ENCODE results near the gene RNF26.

RNF26 gene

DNA sequence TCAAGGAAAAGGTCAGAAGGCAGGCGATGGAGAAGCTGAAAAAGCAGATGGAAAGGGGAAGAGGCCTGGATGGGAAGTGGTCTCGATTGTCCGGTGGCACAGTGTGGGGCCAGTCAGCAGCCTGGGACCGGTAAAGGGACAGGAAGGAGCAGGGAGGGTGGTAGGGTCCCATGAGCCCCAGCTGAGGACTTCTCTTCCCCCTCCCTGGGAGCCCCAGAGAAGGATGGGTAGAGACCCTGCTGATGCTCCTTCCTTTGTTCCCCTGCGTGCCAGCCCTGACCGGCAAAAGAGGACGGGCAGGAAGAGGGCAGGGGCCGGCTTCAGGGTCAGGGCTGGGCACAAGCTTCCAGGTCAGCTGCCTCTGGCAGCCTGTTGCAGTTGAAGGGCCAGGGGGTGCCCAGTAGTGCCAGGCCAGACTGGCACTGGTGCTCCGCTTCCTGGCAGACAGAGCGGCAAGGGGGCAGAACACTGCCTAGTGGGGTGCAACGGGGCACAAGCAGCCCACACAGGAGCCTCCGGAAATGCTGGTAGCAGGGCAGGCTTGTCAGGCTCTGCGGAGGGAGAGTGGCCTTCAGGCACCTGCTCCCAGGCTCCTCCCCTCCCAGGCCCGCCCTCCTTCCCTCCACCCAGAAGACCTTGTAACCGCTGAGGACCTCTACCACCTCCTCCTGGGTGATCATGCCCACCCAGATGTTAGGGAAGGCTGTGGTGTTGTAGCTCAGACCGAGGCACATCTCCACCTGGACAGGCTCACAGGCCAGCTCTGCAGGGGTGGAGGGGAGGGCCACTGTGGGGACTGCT is 7.1 kb downstream of the RNF26 start:
- Histone ChIP-seq H3K4me2 (ENCODE audit: low read depth, low read length, poor library complexity, severe bottlenecking) (no peak overlapping the region), H3F3A (ENCODE audit: insufficient read depth) (no peaks in the 10 kb centered on the region), H3K9ac (ENCODE audit: low read length) (no peak overlapping the region), H3K4me3 (ENCODE audit: insufficient read depth, low read length, poor library complexity, severe bottlenecking) (no peak overlapping the region), H3K27ac (ENCODE audit: low read depth, low read length) (no peak overlapping the region), H2AFZ (ENCODE audit: low read depth, low read length, severe bottlenecking) (no peak overlapping the region), H4K20me1 (ENCODE audit: low read depth, low read length) (no peaks in the 10 kb centered on the region), H3K9me3 (ENCODE audit: insufficient read depth, low read length) (no peaks in the 10 kb centered on the region), H3K36me3 (ENCODE audit: low read length) (no peaks in the 10 kb centered on the region), H3K9me2 (replicated peaks; ENCODE audit: insufficient read depth, low read length) (no peaks in the 10 kb centered on the region), H3K79me2 (ENCODE audit: insufficient read depth, low read length) (no peaks in the 10 kb centered on the region), H3K27me3 (ENCODE audit: low read length) (no peaks in the 10 kb centered on the region)
- no peak for TF ChIP-seq EZH2phosphoT487 (conservative IDR thresholded peaks at IDR 0.05; ENCODE audit: low read length)
- TF ChIP-seq, protein P1, sequence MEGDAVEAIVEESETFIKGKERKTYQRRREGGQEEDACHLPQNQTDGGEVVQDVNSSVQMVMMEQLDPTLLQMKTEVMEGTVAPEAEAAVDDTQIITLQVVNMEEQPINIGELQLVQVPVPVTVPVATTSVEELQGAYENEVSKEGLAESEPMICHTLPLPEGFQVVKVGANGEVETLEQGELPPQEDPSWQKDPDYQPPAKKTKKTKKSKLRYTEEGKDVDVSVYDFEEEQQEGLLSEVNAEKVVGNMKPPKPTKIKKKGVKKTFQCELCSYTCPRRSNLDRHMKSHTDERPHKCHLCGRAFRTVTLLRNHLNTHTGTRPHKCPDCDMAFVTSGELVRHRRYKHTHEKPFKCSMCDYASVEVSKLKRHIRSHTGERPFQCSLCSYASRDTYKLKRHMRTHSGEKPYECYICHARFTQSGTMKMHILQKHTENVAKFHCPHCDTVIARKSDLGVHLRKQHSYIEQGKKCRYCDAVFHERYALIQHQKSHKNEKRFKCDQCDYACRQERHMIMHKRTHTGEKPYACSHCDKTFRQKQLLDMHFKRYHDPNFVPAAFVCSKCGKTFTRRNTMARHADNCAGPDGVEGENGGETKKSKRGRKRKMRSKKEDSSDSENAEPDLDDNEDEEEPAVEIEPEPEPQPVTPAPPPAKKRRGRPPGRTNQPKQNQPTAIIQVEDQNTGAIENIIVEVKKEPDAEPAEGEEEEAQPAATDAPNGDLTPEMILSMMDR (IDR thresholded peaks at IDR 0.05; ENCODE audit: insufficient read depth, low read length, poor library complexity, severe bottlenecking): no peak

DNA sequence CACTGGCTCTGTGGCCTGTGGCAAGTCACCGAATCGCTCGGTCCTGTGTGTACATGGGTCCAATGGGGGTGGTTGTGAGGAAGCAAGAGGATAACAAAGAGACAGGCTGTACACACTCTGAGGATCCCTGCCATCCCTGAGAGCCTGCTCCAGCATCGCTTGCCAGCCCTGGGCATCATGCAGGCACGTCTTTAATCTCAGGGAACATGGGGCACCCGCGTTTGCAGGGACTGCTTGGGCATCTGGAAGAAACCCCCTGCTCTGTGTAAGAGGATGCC is 7.6 kb downstream of the RNF26 start:
- Histone ChIP-seq H3K36me3 (ENCODE audit: low read length) (no peaks in the 10 kb centered on the region), H3K79me2 (ENCODE audit: insufficient read depth, low read length) (no peaks in the 10 kb centered on the region), H3K4me3 (ENCODE audit: insufficient read depth, low read length, poor library complexity, severe bottlenecking) (no peak overlapping the region), H3K27ac (ENCODE audit: low read depth, low read length) (no peak overlapping the region), H3F3A (ENCODE audit: insufficient read depth) (no peaks in the 10 kb centered on the region), H3K27me3 (ENCODE audit: low read length) (no peaks in the 10 kb centered on the region), H3K9ac (ENCODE audit: low read length) (no peak overlapping the region), H3K9me2 (replicated peaks; ENCODE audit: insufficient read depth, low read length) (no peaks in the 10 kb centered on the region), H3K4me2 (ENCODE audit: low read depth, low read length, poor library complexity, severe bottlenecking) (no peak overlapping the region), H2AFZ (ENCODE audit: low read depth, low read length, severe bottlenecking) (no peak overlapping the region), H4K20me1 (ENCODE audit: low read depth, low read length) (no peaks in the 10 kb centered on the region), H3K9me3 (ENCODE audit: insufficient read depth, low read length) (no peaks in the 10 kb centered on the region)
- TF ChIP-seq EZH2phosphoT487 (conservative IDR thresholded peaks at IDR 0.05; ENCODE audit: low read length): no peak
- TF ChIP-seq, protein P1 (IDR thresholded peaks at IDR 0.05; ENCODE audit: insufficient read depth, low read length, poor library complexity, severe bottlenecking): no peak

DNA sequence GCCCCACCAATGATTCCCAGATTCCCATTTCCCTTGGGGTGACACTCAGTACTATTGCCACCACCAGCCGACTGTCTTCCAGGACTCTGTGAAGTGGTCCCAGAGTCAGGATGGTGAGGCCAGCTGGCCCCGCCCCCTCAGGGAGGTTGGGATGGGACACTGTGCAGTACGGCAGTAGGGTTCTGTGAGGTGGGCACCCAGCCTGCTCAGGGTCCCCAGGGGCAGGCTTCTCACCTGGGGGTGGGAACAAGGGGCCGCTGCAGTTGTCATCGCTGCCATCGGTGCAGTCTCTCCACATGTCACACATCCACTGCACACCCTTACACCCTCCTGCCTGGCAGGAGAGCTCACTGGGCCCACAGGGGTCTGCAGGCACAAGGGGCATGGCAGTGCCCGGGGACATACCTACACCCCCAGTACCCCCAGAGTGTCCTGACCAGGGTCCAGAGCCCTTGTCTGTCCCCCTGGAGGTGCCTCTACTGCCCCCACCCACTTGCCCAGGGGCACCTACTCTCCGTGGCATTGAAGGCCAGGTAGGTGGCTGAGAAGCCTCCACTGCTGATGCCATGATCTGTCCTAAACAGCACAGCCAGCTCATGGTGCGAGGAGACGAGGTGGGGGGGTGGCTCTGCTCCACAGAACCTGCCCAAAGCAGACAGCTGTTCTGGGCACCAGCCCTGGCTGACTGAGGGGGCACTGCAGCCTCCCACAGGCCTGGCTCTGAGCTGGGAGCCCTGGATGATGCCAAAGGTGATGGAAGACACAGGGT is 8.2 kb downstream of the RNF26 start:
- Histone ChIP-seq H3K9ac (ENCODE audit: low read length) (no peak overlapping the region), H3K9me3 (ENCODE audit: insufficient read depth, low read length) (no peaks in the 10 kb centered on the region), H3K36me3 (ENCODE audit: low read length) (no peaks in the 10 kb centered on the region), H3K79me2 (ENCODE audit: insufficient read depth, low read length) (no peaks in the 10 kb centered on the region), H3K27me3 (ENCODE audit: low read length) (no peaks in the 10 kb centered on the region), H3K27ac (ENCODE audit: low read depth, low read length) (no peak overlapping the region), H3K4me3 (ENCODE audit: insufficient read depth, low read length, poor library complexity, severe bottlenecking) (no peak overlapping the region), H3F3A (ENCODE audit: insufficient read depth) (no peaks in the 10 kb centered on the region), H3K4me2 (ENCODE audit: low read depth, low read length, poor library complexity, severe bottlenecking) (no peak overlapping the region), H2AFZ (ENCODE audit: low read depth, low read length, severe bottlenecking) (no peak overlapping the region), H3K9me2 (replicated peaks; ENCODE audit: insufficient read depth, low read length) (no peaks in the 10 kb centered on the region), H4K20me1 (ENCODE audit: low read depth, low read length) (no peaks in the 10 kb centered on the region)
- TF ChIP-seq, protein P1 (IDR thresholded peaks at IDR 0.05; ENCODE audit: insufficient read depth, low read length, poor library complexity, severe bottlenecking): no peak
- no peak for TF ChIP-seq EZH2phosphoT487 (conservative IDR thresholded peaks at IDR 0.05; ENCODE audit: low read length)
